CD4-positive, alpha-beta T cell (primary cell): ENCODE measurements around the gene CXXC5. TPM values are rescaled to one million over a fixed set of nuclear protein-coding genes. Genes with fewer than 3 reads are reported as not detected.

Source experiments
- ATAC-seq: fragments of 200-7000 bp; cut with Tn5 transposase; one replicate; pipeline ENCODE4 v1.10.0; 2022; ENCODE audit warnings: mild to moderate bottlenecking; ENCODE audit not compliant: poor library complexity
- CTCF ChIA-PET: fragments of 350-600 bp; sonication (Branson Sonifier 250); formaldehyde crosslinking; loops from one replicate; lab custom pipeline; 2021; ENCODE audit warnings: antibody characterized with exemption, inconsistent platforms; lab: Charles Lee
- POLR2A ChIA-PET: fragments of 350-600 bp; sonication (Branson Sonifier 250); formaldehyde crosslinking; loops from one replicate; lab custom pipeline; 2021; ENCODE audit warnings: antibody characterized with exemption, inconsistent platforms; lab: Charles Lee
- DNase-seq, 14 experiments: peaks; one replicate each; pipeline ENCODE4 v3.0.0-alpha.2; 2013 to 2020; ENCODE audit warnings: mixed read lengths in 2 of 14
- H3K27ac ChIP-seq, 2 donors: one replicate each; pipeline versions ENCODE4 v1.5.1 to v1.7.0; 2013; ENCODE audit warnings: low read length in 2 of 2, low read depth in 1 of 2, mild to moderate bottlenecking in 1 of 2
- H3K27me3 ChIP-seq, 2 experiments: 1 replicate in 1 of 2; 2 replicates in 1 of 2; pipeline versions ENCODE4 v1.6.1 to v1.7.0; 2013; ENCODE audit warnings: low read length in 2 of 2, control low read depth in 1 of 2, mild to moderate bottlenecking in 1 of 2, moderate library complexity in 1 of 2; ENCODE audit not compliant: insufficient read depth in 2 of 2, control insufficient read depth in 1 of 2
- H3K36me3 ChIP-seq: one replicate; pipeline ENCODE4 v1.6.1; 2013; ENCODE audit warnings: low read length, control low read depth; ENCODE audit not compliant: insufficient read depth
- H3K4me1 ChIP-seq: one replicate; pipeline ENCODE4 v1.6.1; 2013; ENCODE audit warnings: low read length, control low read depth; ENCODE audit not compliant: insufficient read depth
- H3K4me3 ChIP-seq: one replicate; pipeline ENCODE4 v1.5.1; 2013; ENCODE audit warnings: mild to moderate bottlenecking, low read length, moderate library complexity
- H3K9me3 ChIP-seq, 2 experiments: 1 replicate in 1 of 2; 2 replicates in 1 of 2; pipeline versions ENCODE4 v1.6.1 to v1.7.0; 2013; ENCODE audit warnings: low read length in 2 of 2, mild to moderate bottlenecking in 2 of 2, control low read depth in 1 of 2, moderate library complexity in 1 of 2; ENCODE audit not compliant: control insufficient read depth in 1 of 2, insufficient read depth in 1 of 2
- H3K27ac Mint-ChIP-seq: one replicate; pipeline ENCODE4 v1.8.0; 2020; ENCODE audit warnings: mixed read lengths
- H3K27me3 Mint-ChIP-seq: one replicate; pipeline ENCODE4 v1.8.0; 2021; ENCODE audit warnings: mixed read lengths
- H3K36me3 Mint-ChIP-seq: one replicate; pipeline ENCODE4 v1.8.0; 2021; ENCODE audit warnings: low read depth, mixed read lengths
- H3K4me1 Mint-ChIP-seq: one replicate; pipeline ENCODE4 v1.8.0; 2021; ENCODE audit warnings: low read depth, mixed read lengths
- H3K4me3 Mint-ChIP-seq: one replicate; pipeline ENCODE4 v1.8.0; 2020; ENCODE audit warnings: mild to moderate bottlenecking, mixed read lengths
- H3K9me3 Mint-ChIP-seq: one replicate; pipeline ENCODE4 v1.8.0; 2020; ENCODE audit warnings: mixed read lengths
- intact Hi-C, 2 experiments: fragments of 100-400 bp; cut with DNase I in 1 of 2; cut with micrococcal nuclease in 1 of 2; formaldehyde crosslinking; loops; one replicate each; pipeline versions ENCODE4 v1.15.1 to v1.9.0; 2023 to 2025; cut with DNase I, micrococcal nuclease
- total RNA-seq, 174 experiments: library from RNA in 2 of 174; stranded (reverse) in 2 of 174; gene quantifications; one replicate each; pipeline ENCODE4 v1.2.3 and lab custom pipeline; 2021 to 2026
- TF ChIP-seq, protein P1 (sequence below): fragments of 200-600 bp; IDR thresholded peaks from one replicate; pipeline ENCODE4 v1.8.0; 2022; ENCODE audit warnings: antibody characterized with exemption, mild to moderate bottlenecking

Gene CXXC5
- total RNA-seq, 2 experiments from 2014 or later: 1.9 to 2.7 TPM

DNA sequence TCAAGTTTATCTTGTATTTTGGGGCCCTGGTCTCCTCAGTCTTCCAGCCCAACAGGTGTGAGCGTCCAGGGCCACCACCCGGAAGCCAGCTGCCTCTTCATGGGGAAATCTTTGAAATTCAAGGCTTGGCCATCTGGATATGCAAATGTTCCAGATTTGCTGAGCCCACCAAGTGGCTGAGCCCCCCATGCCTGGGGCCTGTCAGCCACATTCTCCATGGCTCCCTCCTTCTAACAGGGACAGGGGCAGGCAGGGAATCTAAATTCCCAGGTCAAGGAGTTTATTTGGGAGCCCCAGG is 14.2 kb upstream of the CXXC5 start:
- POLR2A ChIA-PET: interaction anchor here (1.1 to 2.8 kb wide), 7 partner anchors 12 to 140 kb away, joined by 3 to 8 read pairs (median 3); partner anchors contain the start of gene UBE2D2
- DNase-seq (no peak), ATAC-seq (no peak)
- peaks cover 14% of the 10 kb centered on the region for H3K36me3 Mint-ChIP-seq
- Histone ChIP-seq H3K4me1 (peaks cover 52% of the 10 kb centered on the region), H3K9me3 (no peaks in the 10 kb centered on the region), H3K27ac (no peak overlapping the region), H3K36me3 (peaks cover 12% of the 10 kb centered on the region), H3K27me3 (no peaks in the 10 kb centered on the region), H3K4me3 (no peak overlapping the region)
- H3K4me1 Mint-ChIP-seq: peaks cover 41% of the 10 kb centered on the region
- no peaks in the 10 kb centered on the region for H3K27me3 Mint-ChIP-seq
- intact Hi-C loops: loop anchor here (5.0 to 10.0 kb wide), 3 partner anchors 57 to 211 kb away; no protein-coding TSS in a partner anchor
- TF ChIP-seq, protein P1, sequence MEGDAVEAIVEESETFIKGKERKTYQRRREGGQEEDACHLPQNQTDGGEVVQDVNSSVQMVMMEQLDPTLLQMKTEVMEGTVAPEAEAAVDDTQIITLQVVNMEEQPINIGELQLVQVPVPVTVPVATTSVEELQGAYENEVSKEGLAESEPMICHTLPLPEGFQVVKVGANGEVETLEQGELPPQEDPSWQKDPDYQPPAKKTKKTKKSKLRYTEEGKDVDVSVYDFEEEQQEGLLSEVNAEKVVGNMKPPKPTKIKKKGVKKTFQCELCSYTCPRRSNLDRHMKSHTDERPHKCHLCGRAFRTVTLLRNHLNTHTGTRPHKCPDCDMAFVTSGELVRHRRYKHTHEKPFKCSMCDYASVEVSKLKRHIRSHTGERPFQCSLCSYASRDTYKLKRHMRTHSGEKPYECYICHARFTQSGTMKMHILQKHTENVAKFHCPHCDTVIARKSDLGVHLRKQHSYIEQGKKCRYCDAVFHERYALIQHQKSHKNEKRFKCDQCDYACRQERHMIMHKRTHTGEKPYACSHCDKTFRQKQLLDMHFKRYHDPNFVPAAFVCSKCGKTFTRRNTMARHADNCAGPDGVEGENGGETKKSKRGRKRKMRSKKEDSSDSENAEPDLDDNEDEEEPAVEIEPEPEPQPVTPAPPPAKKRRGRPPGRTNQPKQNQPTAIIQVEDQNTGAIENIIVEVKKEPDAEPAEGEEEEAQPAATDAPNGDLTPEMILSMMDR: no peak
- no peak overlapping the region for H3K4me3 Mint-ChIP-seq
- no peak overlapping the region for H3K27ac Mint-ChIP-seq
- CTCF ChIA-PET: interaction anchor here (0.6 to 11.4 kb wide), 11 partner anchors 16 to 555 kb away, joined by 3 to 172 read pairs (median 5); partner anchors contain the start of genes CXXC5 and UBE2D2
- no peaks in the 10 kb centered on the region for H3K9me3 Mint-ChIP-seq

DNA sequence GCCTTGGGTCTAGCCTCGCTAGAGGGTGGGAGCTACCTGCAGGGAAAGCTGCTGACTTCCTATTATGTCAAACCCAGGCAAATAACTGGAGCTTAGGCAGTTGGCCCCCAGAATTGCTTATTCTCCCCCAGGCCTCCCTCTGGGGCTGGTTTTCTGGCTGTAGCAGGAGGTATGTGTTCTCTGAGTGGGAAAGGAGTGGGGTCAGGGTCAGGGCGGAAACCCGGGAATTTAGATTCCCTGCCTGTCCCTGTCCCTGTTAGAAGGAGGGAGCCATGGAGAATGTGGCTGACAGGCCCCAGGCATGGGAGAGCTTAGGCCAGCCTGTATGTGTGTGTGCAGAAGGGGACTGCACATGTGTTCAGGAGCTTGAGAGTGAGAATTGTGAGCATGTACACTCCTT is 13.6 kb upstream of the CXXC5 start:
- POLR2A ChIA-PET: interaction anchor here (1.2 to 2.9 kb wide), 6 partner anchors 14 to 141 kb away, joined by 3 to 15 read pairs (median 4); partner anchors contain the start of genes CXXC5 and UBE2D2
- Mint-ChIP-seq H3K4me3 (no peak overlapping the region), H3K9me3 (no peaks in the 10 kb centered on the region), H3K36me3 (peaks cover 9% of the 10 kb centered on the region), H3K27ac (peak overlapping the region; percentile 22), H3K4me1 (peaks cover 41% of the 10 kb centered on the region), H3K27me3 (no peaks in the 10 kb centered on the region)
- Histone ChIP-seq H3K27ac (no peak overlapping the region), H3K4me1 (peaks cover 52% of the 10 kb centered on the region), H3K27me3 (no peaks in the 10 kb centered on the region), H3K9me3 (no peaks in the 10 kb centered on the region), H3K36me3 (peaks cover 6% of the 10 kb centered on the region), H3K4me3 (no peak overlapping the region)
- intact Hi-C loops: loop anchor here (5.0 to 10.0 kb wide), 3 partner anchors 57 to 210 kb away; no protein-coding TSS in a partner anchor
- peak in 2 of 14 experiments; percentile 10 to 28 for DNase-seq
- CTCF ChIA-PET: interaction anchor here (0.6 to 11.4 kb wide), 5 partner anchors 20 to 512 kb away, joined by 3 to 172 read pairs (median 3); no protein-coding TSS in a partner anchor
- ATAC-seq: no peak
- TF ChIP-seq, protein P1: no peak

- Histone ChIP-seq H3K9me3 (no peaks in the 10 kb centered on the region), H3K27ac (no peak overlapping the region), H3K4me1 (peaks cover 52% of the 10 kb centered on the region), H3K27me3 (no peaks in the 10 kb centered on the region), H3K36me3 (peaks cover 2% of the 10 kb centered on the region), H3K4me3 (no peak overlapping the region)
- Mint-ChIP-seq H3K27ac (peak overlapping the region; percentile 74), H3K9me3 (no peaks in the 10 kb centered on the region), H3K4me1 (peaks cover 41% of the 10 kb centered on the region), H3K27me3 (no peaks in the 10 kb centered on the region), H3K4me3 (no peak overlapping the region), H3K36me3 (peaks cover 2% of the 10 kb centered on the region)
- peak in 2 of 14 experiments; percentile 7 to 11 for DNase-seq
- TF ChIP-seq, protein P1: no peak
- POLR2A ChIA-PET: interaction anchor here (1.1 to 2.9 kb wide), 10 partner anchors 8 to 130 kb away, joined by 3 to 21 read pairs (median 7); partner anchors contain the start of genes CXXC5 and UBE2D2
- CTCF ChIA-PET: interaction anchor here (0.6 to 11.4 kb wide), 8 partner anchors 15 to 511 kb away, joined by 3 to 172 read pairs (median 8); no protein-coding TSS in a partner anchor
- no peak for ATAC-seq
- intact Hi-C loops: loop anchor here in 1 of 2 experiments (5.0 to 10.0 kb wide), 4 partner anchors 60 to 210 kb away; no protein-coding TSS in a partner anchor
Observed at GRCh38 chr5:139635191-139635590, 13.0 kb upstream of the CXXC5 start.
